C4-2B (cell line): ENCODE data around the gene VEGFC.

Source experiments
- ZFX ChIP-seq: fragments of 450-650 bp; IDR thresholded peaks from 2 replicates; pipeline ENCODE4 v1.6.1; 2017
- TF ChIP-seq, protein P1 (sequence below): fragments of 450-650 bp; conservative IDR thresholded peaks from 2 replicates; pipeline ENCODE4 v1.5.1; 2017; ENCODE audit warnings: mild to moderate bottlenecking

DNA sequence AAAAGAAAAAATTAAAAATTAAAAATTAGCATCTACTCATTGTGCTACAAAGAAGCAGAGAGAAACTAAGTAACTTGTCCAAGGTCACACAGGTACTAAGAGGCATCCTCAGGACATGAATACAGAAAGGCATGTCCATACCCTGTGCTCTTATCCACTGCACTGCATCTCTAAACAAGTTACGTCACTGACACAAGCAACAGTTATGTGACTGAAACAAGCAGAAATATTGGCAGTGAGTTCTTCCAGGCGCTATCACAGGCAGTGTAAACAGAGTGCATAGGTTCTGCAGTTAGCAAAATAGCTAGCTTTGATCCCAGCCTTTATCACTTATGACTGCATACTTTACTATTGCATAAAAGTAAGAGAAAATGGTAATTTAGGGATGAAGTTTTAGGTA is 7.9 kb downstream of the VEGFC start:
- TF ChIP-seq, protein P1, sequence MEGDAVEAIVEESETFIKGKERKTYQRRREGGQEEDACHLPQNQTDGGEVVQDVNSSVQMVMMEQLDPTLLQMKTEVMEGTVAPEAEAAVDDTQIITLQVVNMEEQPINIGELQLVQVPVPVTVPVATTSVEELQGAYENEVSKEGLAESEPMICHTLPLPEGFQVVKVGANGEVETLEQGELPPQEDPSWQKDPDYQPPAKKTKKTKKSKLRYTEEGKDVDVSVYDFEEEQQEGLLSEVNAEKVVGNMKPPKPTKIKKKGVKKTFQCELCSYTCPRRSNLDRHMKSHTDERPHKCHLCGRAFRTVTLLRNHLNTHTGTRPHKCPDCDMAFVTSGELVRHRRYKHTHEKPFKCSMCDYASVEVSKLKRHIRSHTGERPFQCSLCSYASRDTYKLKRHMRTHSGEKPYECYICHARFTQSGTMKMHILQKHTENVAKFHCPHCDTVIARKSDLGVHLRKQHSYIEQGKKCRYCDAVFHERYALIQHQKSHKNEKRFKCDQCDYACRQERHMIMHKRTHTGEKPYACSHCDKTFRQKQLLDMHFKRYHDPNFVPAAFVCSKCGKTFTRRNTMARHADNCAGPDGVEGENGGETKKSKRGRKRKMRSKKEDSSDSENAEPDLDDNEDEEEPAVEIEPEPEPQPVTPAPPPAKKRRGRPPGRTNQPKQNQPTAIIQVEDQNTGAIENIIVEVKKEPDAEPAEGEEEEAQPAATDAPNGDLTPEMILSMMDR: no peak
- TF ChIP-seq ZFX: no peak
